Muscle layer of duodenum (tissue), 2 donors: ENCODE results near the gene ZSCAN20.

ENCODE experiments used
- H3K27ac ChIP-seq: one replicate; pipeline ENCODE4 v1.7.0; 2013; ENCODE audit warnings: mild to moderate bottlenecking, low read length
- H3K27me3 ChIP-seq: one replicate; pipeline ENCODE4 v1.7.0; 2013; ENCODE audit warnings: low read depth, mild to moderate bottlenecking, control low read depth, low read length
- H3K36me3 ChIP-seq, 2 donors: one replicate each; pipeline ENCODE4 v1.7.0; 2013; ENCODE audit warnings: low read length in 2 of 2, control low read depth in 1 of 2, mild to moderate bottlenecking in 1 of 2; ENCODE audit not compliant: insufficient read depth in 2 of 2, control insufficient read depth in 1 of 2
- H3K4me1 ChIP-seq, 2 donors: one replicate each; pipeline ENCODE4 v1.7.0; 2013; ENCODE audit warnings: low read length in 2 of 2, mild to moderate bottlenecking in 2 of 2, control low read depth in 1 of 2, moderate library complexity in 1 of 2; ENCODE audit not compliant: insufficient read depth in 2 of 2, control insufficient read depth in 1 of 2
- H3K4me3 ChIP-seq, 2 donors: one replicate each; pipeline ENCODE4 v1.7.0; 2013; ENCODE audit warnings: low read length in 2 of 2, low read depth in 1 of 2, mild to moderate bottlenecking in 1 of 2
- H3K9me3 ChIP-seq, 2 donors: one replicate each; pipeline ENCODE4 v1.7.0; 2013; ENCODE audit warnings: low read length in 2 of 2, control low read depth in 1 of 2, mild to moderate bottlenecking in 1 of 2; ENCODE audit not compliant: control insufficient read depth in 1 of 2
- donor health status: healthy.

Gene ZSCAN20

DNA sequence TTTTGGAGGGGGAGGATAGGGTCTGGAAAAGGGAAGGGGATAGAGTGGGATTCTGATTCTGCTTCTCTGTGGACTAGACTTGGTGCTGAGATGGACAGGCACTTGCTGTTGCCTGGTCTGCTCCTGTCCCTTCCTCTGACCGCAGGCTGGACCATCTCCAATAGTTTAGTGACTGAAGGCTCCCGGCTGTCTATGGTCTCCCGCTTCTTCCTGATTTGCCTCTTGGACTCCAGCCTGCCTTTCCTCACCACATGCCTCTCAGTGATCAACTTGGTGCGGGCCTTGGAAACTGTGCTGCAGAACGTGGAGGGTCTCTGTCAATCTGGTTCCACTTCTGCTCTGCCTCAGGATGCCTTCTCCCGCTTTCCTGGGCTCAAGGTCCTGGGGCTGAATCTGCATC is 6.3 kb upstream of the ZSCAN20 start:
- H3K27me3 ChIP-seq, result no peaks in the 10 kb centered on the region
- H3K36me3 ChIP-seq, result no peaks in the 10 kb centered on the region
- no peak overlapping the region for H3K27ac ChIP-seq
- H3K4me3 ChIP-seq, result no peak overlapping the region
- no peaks in the 10 kb centered on the region for H3K9me3 ChIP-seq
- peaks cover 0 to 20% of the 10 kb centered on the region in 2 donors for H3K4me1 ChIP-seq

DNA sequence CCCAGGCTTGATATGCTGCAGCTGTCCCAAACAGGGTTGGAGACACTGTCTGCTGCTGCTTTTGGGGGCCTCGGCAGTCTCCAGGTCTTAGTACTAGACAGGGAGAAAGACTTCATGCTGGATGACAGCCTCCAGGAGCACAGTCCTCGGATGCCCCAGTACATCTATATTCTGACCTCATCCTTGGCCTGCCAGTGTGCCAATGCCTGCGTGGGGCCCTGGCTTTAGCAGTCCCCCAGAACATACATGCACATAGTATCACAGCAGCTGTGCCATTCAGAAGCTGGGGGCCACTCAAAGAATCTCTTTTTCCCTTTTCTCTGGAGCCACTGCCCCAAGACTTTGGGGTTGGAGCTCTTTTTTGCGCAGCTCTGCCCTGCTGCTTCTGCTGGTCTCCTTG is 4.4 kb upstream of the ZSCAN20 start:
- Histone ChIP-seq H3K9me3 (no peaks in the 10 kb centered on the region), H3K27ac (no peak overlapping the region)

DNA sequence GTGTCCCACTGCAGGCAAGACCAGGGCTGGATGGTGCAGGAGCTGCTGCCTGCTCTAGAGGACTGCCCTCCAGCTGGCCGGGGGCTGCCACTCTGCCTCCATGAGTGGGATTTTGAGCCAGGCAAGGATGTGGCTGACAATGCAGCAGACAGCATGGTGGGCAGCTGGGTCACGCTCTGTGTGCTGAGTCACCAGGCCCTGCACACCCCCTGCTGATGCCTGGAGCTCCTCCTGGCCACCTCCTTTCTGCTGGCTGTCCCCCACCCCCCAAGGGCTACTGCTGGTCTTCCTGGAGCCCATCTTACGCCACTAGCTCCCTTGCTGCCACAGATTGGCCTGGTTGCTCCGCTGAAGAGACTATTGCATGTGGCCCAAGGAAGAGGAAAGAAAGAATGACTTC is 3.9 kb upstream of the ZSCAN20 start:
- Histone ChIP-seq H3K4me1 (peaks cover 4 to 35% of the 10 kb centered on the region in 2 donors), H3K4me3 (no peak overlapping the region), H3K27ac (no peak overlapping the region), H3K9me3 (no peaks in the 10 kb centered on the region), H3K27me3 (no peaks in the 10 kb centered on the region), H3K36me3 (no peaks in the 10 kb centered on the region)

More for the DNA sequence above, 4.4 kb upstream of the ZSCAN20 start:
- Histone ChIP-seq H3K4me1 (peaks cover 1 to 30% of the 10 kb centered on the region in 2 donors), H3K27me3 (no peaks in the 10 kb centered on the region), H3K4me3 (no peak overlapping the region), H3K36me3 (no peaks in the 10 kb centered on the region)

DNA sequence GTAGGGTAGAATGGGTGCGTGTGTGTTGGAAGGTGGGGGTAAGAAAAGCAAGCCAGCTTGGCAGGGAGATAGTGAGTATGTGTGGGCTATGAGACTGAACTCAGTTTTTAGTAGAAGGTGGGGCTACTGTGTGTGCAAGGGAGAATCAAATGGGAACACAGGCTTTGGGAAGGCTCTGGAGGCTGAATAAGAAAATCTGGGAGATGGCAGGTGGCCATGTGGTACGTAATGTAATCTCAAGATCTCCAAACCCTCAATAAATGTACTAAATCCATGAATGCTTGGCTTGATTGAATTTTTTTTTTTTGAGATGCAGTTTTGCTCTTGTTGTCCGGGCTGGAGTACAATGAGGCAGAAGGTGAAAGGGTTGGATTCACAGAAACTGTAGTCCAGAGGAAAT is 3.5 kb upstream of the ZSCAN20 start:
- no peaks in the 10 kb centered on the region for H3K9me3 ChIP-seq
- H3K27me3 ChIP-seq, result no peaks in the 10 kb centered on the region
- no peaks in the 10 kb centered on the region for H3K36me3 ChIP-seq
- peaks cover 4 to 35% of the 10 kb centered on the region in 2 donors for H3K4me1 ChIP-seq
- H3K4me3 ChIP-seq, result no peak overlapping the region
- H3K27ac ChIP-seq, result no peak overlapping the region

DNA sequence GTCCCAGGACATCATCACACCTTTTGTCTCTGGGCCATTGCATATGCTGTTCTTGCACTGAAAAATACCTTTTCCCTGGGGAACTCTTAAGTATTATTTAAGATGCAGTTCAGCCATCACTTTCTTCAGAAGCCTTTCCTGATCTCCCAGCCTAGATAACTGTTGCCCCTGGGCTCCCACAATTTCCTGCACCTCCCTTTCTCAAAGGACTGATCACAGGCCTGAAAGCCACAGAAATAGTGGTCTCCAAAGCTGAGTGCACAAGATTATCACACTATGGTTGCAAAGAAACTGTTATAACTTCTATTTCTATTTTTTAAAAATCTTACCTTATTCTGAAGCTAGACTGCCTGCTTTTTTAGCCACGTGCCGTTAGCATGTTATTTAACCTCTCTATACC is 2.8 kb upstream of the ZSCAN20 start:
- Histone ChIP-seq H3K27ac (no peak overlapping the region), H3K36me3 (no peaks in the 10 kb centered on the region), H3K4me1 (peaks cover 4 to 35% of the 10 kb centered on the region in 2 donors), H3K27me3 (no peaks in the 10 kb centered on the region), H3K4me3 (no peak overlapping the region), H3K9me3 (no peaks in the 10 kb centered on the region)

DNA sequence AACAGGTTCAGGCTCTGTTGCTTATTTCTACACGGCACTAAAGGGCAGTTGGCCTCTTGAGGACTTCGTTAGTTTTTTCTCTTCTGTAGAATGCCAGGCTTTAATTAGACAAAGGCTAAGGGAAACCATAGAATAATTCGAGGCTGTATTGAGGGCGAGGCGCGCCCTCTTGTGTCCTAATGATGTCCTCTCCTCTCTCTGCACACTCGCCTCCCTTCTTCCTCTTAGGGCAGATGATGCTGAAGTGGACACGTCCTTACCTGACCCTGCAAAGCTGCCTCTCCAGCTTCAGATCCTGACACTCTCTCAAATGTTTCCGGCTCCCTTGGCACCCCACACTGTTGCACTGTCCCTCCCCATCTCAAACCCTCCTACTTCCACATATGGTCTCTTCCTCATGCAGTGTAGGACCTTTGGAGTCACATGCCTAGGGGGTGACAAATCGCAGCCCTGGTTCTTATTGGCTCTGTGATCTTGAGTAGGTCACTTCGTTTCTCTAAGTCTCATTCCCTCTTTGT is 1.9 kb upstream of the ZSCAN20 start:
- H3K4me1 ChIP-seq, result peaks cover 4 to 35% of the 10 kb centered on the region in 2 donors
- no peaks in the 10 kb centered on the region for H3K27me3 ChIP-seq
- no peak overlapping the region for H3K4me3 ChIP-seq
- no peaks in the 10 kb centered on the region for H3K36me3 ChIP-seq
- no peaks in the 10 kb centered on the region for H3K9me3 ChIP-seq
- peak overlapping the region; percentile 20 for H3K27ac ChIP-seq

DNA sequence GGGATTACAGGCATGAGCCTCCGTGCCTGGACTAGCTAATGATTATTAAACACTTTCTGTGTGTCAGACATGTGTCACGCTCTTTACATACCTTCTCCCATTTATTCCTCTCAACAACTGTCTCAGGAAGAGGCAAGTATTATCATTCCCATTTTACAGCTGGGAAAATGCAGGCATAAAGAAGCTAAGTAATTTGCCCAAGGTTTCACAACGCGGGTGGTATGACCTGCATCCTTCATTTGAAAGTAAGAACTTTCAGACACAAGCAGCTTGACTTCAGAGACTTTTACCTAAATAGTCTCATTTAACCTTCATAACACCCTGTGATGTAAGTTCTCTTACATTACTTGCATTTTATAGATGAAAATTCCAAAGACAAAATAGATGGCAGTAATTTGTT is 1.0 kb upstream of the ZSCAN20 start:
- no peak overlapping the region for H3K4me3 ChIP-seq
- no peaks in the 10 kb centered on the region for H3K9me3 ChIP-seq
- no peaks in the 10 kb centered on the region for H3K27me3 ChIP-seq
- no peaks in the 10 kb centered on the region for H3K36me3 ChIP-seq
- H3K27ac ChIP-seq, result peak overlapping the region; percentile 80
- peaks cover 4 to 31% of the 10 kb centered on the region in 2 donors for H3K4me1 ChIP-seq

DNA sequence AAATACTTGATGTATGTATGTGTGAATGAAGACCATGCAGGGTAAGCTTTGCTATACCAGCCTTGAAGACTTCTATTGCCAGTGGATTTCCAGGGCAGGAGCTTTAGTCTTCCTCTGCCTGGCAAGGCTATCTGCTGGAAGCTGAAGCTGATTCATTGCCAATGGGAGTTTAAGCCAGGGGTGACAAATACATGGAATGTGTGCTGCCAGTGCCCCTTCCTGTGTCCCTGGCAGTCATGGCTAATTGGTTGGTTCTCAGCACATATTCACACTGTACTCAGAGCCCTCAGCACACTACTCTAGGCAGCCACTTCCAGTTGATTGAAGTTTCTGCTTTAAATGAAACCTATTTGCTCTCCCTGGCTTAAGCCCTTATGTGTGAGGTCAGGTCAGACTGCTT is 1.5 kb downstream of the ZSCAN20 start:
- no peaks in the 10 kb centered on the region for H3K27me3 ChIP-seq
- no peaks in the 10 kb centered on the region for H3K9me3 ChIP-seq
- H3K36me3 ChIP-seq, result peaks cover 0 to under 1% of the 10 kb centered on the region in 2 donors
- H3K4me1 ChIP-seq, result peaks cover 4 to 28% of the 10 kb centered on the region in 2 donors
- no peak overlapping the region for H3K27ac ChIP-seq
- H3K4me3 ChIP-seq, result no peak overlapping the region

DNA sequence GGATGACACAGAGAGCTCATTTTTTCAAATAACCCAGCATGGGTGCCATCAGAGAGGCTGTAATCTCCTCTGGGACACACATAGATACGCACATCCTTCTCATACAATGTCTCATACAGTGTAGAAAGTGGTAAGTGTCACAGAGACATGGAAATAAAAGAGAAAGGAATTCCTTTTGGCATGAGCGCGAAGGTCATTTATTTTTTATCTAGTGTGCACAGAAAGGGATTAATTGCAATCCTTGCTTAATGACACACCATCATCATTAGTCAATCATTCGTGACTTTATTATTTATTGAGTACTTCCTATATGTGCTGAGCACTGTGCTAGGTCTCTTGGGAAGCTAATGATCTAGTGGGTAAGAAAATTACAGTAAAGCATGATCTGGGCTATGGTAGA is 5.0 kb downstream of the ZSCAN20 start:
- H3K36me3 ChIP-seq, result peaks cover 0 to 17% of the 10 kb centered on the region in 2 donors
- H3K9me3 ChIP-seq, result no peaks in the 10 kb centered on the region
- no peak overlapping the region for H3K4me3 ChIP-seq
- no peaks in the 10 kb centered on the region for H3K27me3 ChIP-seq
- no peak overlapping the region for H3K27ac ChIP-seq
- peaks cover 4 to 11% of the 10 kb centered on the region in 2 donors for H3K4me1 ChIP-seq

DNA sequence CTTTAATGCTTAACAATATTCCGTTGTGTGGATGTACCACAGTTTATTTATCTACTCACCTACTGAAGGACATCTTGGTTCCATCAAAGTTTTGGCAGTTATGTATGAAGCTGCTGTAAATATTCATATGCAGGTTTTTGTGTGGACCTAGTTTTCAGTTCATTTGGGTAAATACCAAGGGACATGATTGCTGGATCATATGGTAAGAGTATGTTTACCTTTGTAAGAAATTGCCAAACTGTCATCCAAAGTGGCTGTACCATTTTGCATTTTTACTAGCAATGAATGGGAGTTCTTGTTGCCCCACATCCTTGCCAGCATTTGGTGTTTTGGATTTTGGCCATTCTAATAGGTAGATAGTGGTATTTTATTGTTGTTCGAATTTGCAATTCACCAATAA is 10.0 kb downstream of the ZSCAN20 start:
- Histone ChIP-seq H3K27me3 (no peaks in the 10 kb centered on the region), H3K27ac (no peak overlapping the region), H3K9me3 (no peaks in the 10 kb centered on the region), H3K36me3 (peaks cover 4 to 43% of the 10 kb centered on the region in 2 donors), H3K4me1 (no peaks in the 10 kb centered on the region), H3K4me3 (no peak overlapping the region)

DNA sequence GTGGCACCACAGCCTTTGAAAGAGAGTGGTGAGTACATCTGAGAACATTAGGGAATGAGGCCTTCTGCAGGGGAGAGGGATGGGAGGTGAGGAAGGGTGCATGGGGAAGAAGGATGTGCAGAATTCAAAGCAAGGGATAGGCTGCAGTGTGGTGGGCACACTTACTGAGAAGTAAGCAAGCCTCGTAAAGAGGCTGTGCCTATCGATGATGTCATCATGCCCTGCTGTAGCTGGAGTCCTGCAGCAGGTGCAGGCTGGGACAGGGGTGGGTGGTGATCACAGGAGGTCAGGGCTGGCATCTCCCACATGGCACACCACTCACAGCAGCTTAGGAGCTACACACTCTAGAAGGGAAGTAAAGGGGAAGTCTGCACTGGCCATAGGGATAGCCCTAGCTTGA is 16.2 kb downstream of the ZSCAN20 start:
- no peaks in the 10 kb centered on the region for H3K27me3 ChIP-seq
- H3K9me3 ChIP-seq, result peaks cover 8 to 10% of the 10 kb centered on the region in 2 donors
- H3K36me3 ChIP-seq, result peaks cover 43 to 78% of the 10 kb centered on the region in 2 donors
- no peaks in the 10 kb centered on the region for H3K4me1 ChIP-seq
- H3K27ac ChIP-seq, result no peak overlapping the region
- no peak overlapping the region for H3K4me3 ChIP-seq

DNA sequence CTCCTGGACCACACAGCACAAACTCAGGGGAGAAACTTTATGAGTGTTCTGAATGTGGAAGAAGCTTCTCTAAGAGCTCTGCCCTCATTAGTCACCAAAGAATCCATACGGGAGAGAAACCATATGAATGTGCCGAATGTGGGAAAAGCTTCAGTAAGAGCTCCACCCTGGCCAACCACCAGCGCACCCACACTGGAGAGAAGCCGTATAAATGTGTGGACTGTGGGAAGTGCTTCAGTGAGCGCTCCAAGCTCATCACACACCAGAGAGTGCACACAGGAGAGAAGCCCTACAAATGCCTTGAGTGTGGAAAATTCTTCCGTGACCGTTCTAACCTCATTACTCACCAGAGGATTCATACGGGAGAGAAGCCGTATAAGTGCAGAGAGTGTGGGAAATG is 22.5 kb downstream of the ZSCAN20 start:
- H3K36me3 ChIP-seq, result peaks cover 39 to 74% of the 10 kb centered on the region in 2 donors
- H3K27ac ChIP-seq, result no peak overlapping the region
- H3K9me3 ChIP-seq, result peaks cover 36 to 64% of the 10 kb centered on the region in 2 donors

More for the DNA sequence above, 22.5 kb downstream of the ZSCAN20 start:
- Histone ChIP-seq H3K4me1 (no peaks in the 10 kb centered on the region), H3K4me3 (peak overlapping the region in 1 of 2 donors; percentile 51), H3K27me3 (no peaks in the 10 kb centered on the region)
